Right ventricle myocardium superior (tissue), 1 donor: Measurements from ENCODE around the gene PRAMEF1. TPM values are rescaled to one million over a fixed set of nuclear protein-coding genes. Genes with fewer than 3 reads are reported as not detected.
"Not testable (repeated sequence)": the region's sequence is repeated elsewhere in the genome, so short reads cannot be mapped to it uniquely, and the experiment has no call there.

ENCODE experiments used
- ATAC-seq: fragments of 200-7000 bp; cut with Tn5 transposase; one replicate; pipeline ENCODE4 v1.9.1; 2020; ENCODE audit warnings: mild to moderate bottlenecking; ENCODE audit not compliant: poor library complexity
- DNase-seq: peaks from one replicate; pipeline ENCODE4 v3.0.0-alpha.2; 2020
- intact Hi-C: fragments of 100-400 bp; cut with DNase I; formaldehyde crosslinking; loops from one replicate; pipeline ENCODE4 v1.11.2; 2022
- total RNA-seq: library from RNA; stranded (reverse); fragmentation: NEBNext Ultra II Directional; extraction: Animal tissue kit (Norgen Biotek cat#: 25700); gene quantifications from one replicate; pipeline ENCODE4 v1.2.1, GENCODE V29; 2021
- donor health status: DM: no; HTN: yes; CAD: no; lungs with severe emphysema.

Gene PRAMEF1
- total RNA-seq, 1 donor from 2014 or later: not detected

DNA sequence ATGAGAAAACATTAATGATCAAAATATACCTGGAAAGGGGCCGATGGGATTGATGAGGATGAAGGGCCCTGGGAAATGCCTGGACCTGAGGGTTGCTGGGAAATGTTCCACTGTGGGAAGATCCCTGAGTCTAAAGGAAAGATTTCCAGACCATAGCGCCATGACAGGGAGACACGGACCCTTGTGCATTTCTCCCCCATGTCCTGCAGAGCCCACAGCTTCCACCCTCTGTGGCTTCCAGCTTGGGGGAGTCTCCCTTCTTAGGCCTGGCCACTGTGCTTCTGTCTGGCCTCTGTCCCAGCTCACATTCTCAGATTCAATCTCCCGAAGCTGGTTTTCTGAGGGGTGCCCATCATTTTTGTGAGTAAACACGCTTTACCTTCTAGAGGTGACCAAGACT is 18.7 kb upstream of the PRAMEF1 start:
- ATAC-seq (no peak), DNase-seq (no peak)
- intact Hi-C loops: no loop called here

DNA sequence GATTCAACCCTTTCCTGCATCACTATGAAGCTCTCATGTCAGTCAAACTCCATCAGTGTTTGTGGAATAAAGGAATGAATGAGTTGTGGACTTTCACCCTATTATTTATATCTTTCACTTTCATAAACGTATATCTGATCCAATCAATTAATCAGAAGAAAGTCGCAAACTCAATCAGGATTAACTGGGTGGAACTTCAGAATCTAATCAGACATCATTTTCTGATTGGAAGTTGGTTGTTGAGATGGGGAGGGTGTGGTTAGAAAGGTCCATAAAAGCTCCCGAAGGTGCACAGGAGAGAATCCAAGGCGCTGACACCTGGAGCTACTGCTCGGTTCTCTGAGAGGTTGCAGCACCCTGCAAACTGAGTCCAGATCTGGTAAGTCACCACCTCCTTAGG is 17.8 kb upstream of the PRAMEF1 start, which contains the start of gene PRAMEF12:
TSS of gene PRAMEF12 (plus strand) at position 301 of the 400 bp plus-strand sequence. CDS start 1,130 bp downstream, outside the sequence.
- intact Hi-C loops: no loop called here
- ATAC-seq: no peak

GRCh38 chr1:12774801-12775345 is 16.3 kb upstream of the PRAMEF1 start:
- no peak for ATAC-seq
- DNase-seq: no peak

More for the DNA sequence above, 17.8 kb upstream of the PRAMEF1 start, which contains the start of gene PRAMEF12:
- DNase-seq: no peak

GRCh38 chr1:12775443-12775842 is 15.8 kb upstream of the PRAMEF1 start:
- intact Hi-C loops: no loop called here
- ATAC-seq (no peak), DNase-seq (no peak)

More at GRCh38 chr1:12774801-12775345, 16.3 kb upstream of the PRAMEF1 start:
- intact Hi-C loops: no loop called here

DNA sequence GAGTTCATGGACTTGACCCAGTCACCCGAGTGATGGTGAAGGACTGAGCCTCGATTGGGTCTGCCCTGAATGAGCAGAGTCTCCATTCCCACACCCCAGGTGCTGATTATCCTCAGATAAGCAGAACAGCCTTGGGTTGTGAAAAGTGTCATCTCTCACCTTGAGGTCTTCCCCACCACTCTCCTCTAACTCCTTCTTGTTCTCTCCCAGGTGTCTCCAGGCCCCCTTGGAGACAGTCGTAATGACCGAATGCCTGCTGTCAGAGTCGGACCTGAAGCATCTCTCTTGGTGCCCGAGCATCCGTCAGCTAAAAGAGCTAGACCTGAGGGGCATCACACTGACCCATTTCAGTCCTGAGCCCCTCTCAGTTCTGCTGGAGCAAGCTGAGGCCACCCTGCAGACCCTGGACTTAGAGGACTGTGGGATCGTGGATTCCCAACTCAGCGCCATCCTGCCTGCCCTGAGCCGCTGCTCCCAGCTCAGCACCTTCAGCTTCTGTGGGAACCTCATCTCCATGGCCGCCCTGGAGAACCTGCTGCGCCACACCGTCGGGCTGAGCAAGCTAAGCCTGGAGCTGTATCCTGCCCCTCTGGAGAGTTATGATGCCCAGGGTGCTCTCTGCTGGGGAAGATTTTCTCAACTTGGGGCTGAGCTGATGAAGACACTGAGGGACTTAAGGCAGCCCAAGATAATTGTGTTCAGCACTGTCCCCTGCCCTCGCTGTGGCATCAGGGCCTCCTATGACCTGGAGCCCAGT is 14.2 kb upstream of the PRAMEF1 start:
- ATAC-seq (no peak), DNase-seq (no peak)
- intact Hi-C loops: no loop called here

GRCh38 chr1:12778061-12778460 is 13.1 kb upstream of the PRAMEF1 start:
- ATAC-seq (no peak), DNase-seq (no peak)
- intact Hi-C loops: no loop called here

GRCh38 chr1:12778907-12779306 is 12.3 kb upstream of the PRAMEF1 start:
- DNase-seq: no peak
- intact Hi-C loops: no loop called here
- no peak for ATAC-seq

DNA sequence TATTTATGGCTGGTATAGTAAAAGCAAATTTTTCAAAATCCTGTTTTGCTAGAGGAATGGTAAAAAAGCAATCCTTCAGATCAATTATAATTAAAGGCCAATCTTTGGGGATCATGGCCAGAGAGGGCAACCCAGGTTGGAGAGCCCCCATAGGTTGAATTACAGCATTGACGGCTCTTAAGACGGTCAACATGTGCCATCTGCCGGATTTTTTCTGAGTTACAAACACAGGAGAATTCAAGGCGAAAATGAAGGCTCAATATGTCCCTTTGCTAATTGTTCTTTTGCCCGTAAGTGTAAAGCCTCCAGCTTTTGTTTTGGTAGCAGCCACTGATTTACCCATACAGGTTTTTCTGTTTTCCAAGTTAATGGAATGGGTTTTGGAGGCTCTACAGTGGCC is 9.7 kb upstream of the PRAMEF1 start:
- ATAC-seq, intact Hi-C loops, DNase-seq: not testable (repeated sequence)

DNA sequence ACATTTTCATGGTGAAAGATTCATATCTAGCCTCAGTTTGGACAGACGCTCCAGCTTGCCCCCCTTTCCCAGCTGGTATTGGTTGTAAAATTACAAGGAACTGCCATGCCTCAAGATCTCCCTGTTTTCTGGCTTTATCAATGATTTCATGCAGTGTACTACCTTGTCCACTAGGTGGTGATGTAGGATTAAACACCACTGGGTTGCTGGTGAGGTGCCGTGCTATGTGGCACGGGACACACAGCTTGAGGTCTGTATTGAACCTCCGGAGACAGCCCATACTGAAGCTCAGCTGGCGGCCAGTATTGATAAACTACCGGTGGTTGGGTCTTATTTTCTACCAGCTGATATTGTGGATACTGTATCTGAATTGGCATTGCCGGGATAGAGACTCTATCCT is 7.4 kb upstream of the PRAMEF1 start:
- DNase-seq, intact Hi-C loops, ATAC-seq: not testable (repeated sequence)

- ATAC-seq, intact Hi-C loops, DNase-seq: not testable (repeated sequence)
These were observed 6.5 kb upstream of the PRAMEF1 start for GRCh38 chr1:12784729-12785128.

- no peak for ATAC-seq
- intact Hi-C loops: no loop called here
- no peak for DNase-seq
These were observed 7.7 kb downstream of the PRAMEF1 start for GRCh38 chr1:12798911-12799310.

GRCh38 chr1:12799730-12800129 is 8.5 kb downstream of the PRAMEF1 start:
- ATAC-seq (no peak), DNase-seq (no peak)
- intact Hi-C loops: no loop called here

- no peak for ATAC-seq
- intact Hi-C loops: no loop called here
- no peak for DNase-seq
These were observed 18.7 kb downstream of the PRAMEF1 start for GRCh38 chr1:12809933-12810332.

GRCh38 chr1:12810691-12811408 is 19.7 kb downstream of the PRAMEF1 start:
- no peak for DNase-seq
- ATAC-seq: no peak
- intact Hi-C loops: no loop called here

DNA sequence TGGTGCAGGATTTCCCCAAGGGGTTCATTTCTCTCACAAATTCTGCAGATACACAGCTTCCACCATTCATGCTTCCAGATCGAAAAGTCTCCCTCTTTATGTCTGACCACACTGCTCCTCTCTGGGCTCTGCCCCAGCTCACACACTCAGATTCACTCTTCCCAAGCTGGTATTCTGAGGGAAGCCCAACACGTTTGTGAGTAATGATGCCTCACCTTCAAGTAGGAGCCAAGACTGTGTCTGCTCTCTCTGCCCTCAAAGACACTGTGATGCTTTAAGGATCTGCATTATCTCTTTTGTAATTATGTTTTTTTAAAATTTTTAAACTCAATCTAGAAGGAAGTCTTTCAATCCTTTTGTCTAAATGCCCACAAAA is 20.2 kb downstream of the PRAMEF1 start:
- no peak for ATAC-seq
- DNase-seq: no peak
- intact Hi-C loops: no loop called here

DNA sequence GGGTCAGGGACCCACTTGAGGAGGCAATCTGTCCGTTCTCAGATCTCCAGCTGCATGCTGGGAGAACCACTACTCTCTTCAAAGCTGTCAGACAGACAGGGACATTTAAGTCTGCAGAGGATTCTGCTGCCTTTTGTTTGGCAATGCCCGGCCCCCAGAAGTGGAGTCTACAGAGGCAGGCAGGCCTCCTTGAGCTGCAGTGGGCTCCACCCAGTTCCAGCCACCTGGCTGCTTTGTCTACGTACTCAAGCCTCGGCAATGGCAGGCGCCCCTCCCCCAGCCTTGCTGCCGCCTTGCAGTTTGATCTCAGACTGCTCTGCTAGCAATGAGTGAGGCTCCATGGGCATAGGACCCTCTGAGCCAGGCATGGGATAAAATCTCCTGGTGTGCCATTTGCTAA is 27.9 kb downstream of the PRAMEF1 start:
- DNase-seq, ATAC-seq, intact Hi-C loops: not testable (repeated sequence)

- DNase-seq, intact Hi-C loops, ATAC-seq: not testable (repeated sequence)
These were observed 40.1 kb downstream of the PRAMEF1 start, which contains the start of gene PRAMEF11 for GRCh38 chr1:12831310-12831709. PRAMEF11 (minus strand) TSS chr1:12831410; CDS start chr1:12828789, 2,621 bp downstream.

DNA sequence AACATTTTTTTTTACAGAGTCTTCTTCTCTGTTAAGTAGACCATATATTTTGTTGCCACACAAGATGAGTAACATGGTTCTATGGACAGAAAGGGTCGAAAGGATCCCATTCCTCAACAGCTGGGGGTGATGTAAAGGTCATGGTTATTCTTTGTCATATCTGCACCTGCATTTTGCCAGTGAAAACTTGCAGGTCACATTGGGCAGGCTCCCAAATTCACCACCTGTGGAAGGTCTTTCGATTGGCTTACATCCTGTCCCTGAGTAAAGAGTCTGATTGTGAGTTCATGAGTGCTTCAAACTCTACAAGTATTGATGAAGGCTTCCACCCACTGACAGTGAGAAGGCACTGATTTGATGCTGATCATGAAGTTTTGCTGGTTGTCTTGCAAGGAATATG is 42.1 kb downstream of the PRAMEF1 start:
- DNase-seq, ATAC-seq, intact Hi-C loops: not testable (repeated sequence)
